K562 (cell line): ENCODE results near the gene NF1. TPM values are rescaled to one million over a fixed set of nuclear protein-coding genes. Genes with fewer than 3 reads are reported as not detected.

Source experiments
- ATAC-seq: fragments of 200-7000 bp; cut with Tn5 transposase; 3 replicates; pipeline ENCODE4 v1.9.1; 2020; ENCODE audit warnings: moderate library complexity
- BruUV-seq: library from RNA; stranded (reverse); fragments of 400-500 nt; replicated peaks from 2 replicates; lab custom pipeline; 2021; lab: Mats Ljungman, UMichigan
- CTCF ChIA-PET: fragments of 300-600 bp; formaldehyde crosslinking; extraction: SDS; loops from one replicate; lab custom pipeline; 2021; ENCODE audit warnings: low intra/inter-chr PET ratio; lab: Yijun Ruan, JAX
- POLR2A ChIA-PET: fragments of 300-600, 350-650 bp; sonication (Branson Sonifier 250); formaldehyde crosslinking; extraction: SDS; loops from one replicate; lab custom pipeline; 2021; ENCODE audit warnings: antibody characterized with exemption, inconsistent platforms; lab: Yijun Ruan, JAX
- DNase-seq, 4 experiments: peaks; one replicate each; pipeline versions ENCODE4 v3.0.0 to v3.0.0-alpha.2; 2011 to 2018; ENCODE audit warnings: low spot score in 3 of 4, mixed read lengths in 3 of 4; ENCODE audit errors: extremely low read depth in 1 of 4
- FAIRE-seq: peaks from 2 replicates; lab custom pipeline; 2011; peaks lifted over from hg19 to GRCh38; lab: Jason Lieb, UNC
- H2AFZ ChIP-seq: 2 replicates; pipeline ENCODE4 v1.6.0; 2011; ENCODE audit warnings: low read depth, low read length, control low read depth, inconsistent platforms
- H3K27ac ChIP-seq: fragments of 200-600 bp; 3 replicates; pipeline ENCODE4 v1.8.0; 2011; ENCODE audit warnings: low read depth, mild to moderate bottlenecking, control low read depth, inconsistent platforms, low read length, moderate library complexity, mixed read lengths; ENCODE audit errors: extremely low read depth
- H3K27me3 ChIP-seq, 2 experiments: fragments of 300-600 bp in 1 of 2; 2 replicates in 1 of 2; 3 replicates in 1 of 2; pipeline versions ENCODE4 v1.6.0 to v1.8.0; 2011; ENCODE audit warnings: inconsistent platforms in 2 of 2, low read length in 2 of 2, mild to moderate bottlenecking in 1 of 2, mixed read lengths in 1 of 2, moderate library complexity in 1 of 2; ENCODE audit not compliant: control insufficient read depth in 2 of 2, insufficient read depth in 2 of 2
- H3K36me3 ChIP-seq: fragments of 300-600 bp; 3 replicates; pipeline ENCODE4 v1.8.0; 2011; ENCODE audit warnings: mild to moderate bottlenecking, low read length, inconsistent platforms; ENCODE audit not compliant: control insufficient read depth, insufficient read depth
- H3K4me1 ChIP-seq, 2 experiments: fragments of 200-600 bp in 1 of 2; replicated peaks in 1 of 2; 2 replicates in 1 of 2; 3 replicates in 1 of 2; pipeline versions ENCODE4 v1.5.1 to v1.8.0; 2011; ENCODE audit warnings: inconsistent platforms in 2 of 2, low read length in 2 of 2, mild to moderate bottlenecking in 1 of 2, mixed read lengths in 1 of 2, moderate library complexity in 1 of 2; ENCODE audit not compliant: control insufficient read depth in 2 of 2, insufficient read depth in 2 of 2
- H3K4me2 ChIP-seq: 2 replicates; pipeline ENCODE4 v1.6.1; 2011; ENCODE audit warnings: low read length, control low read depth, inconsistent platforms, mixed read lengths; ENCODE audit not compliant: insufficient read depth
- H3K4me3 ChIP-seq: fragments of 200-600 bp; sonication (generic), shearing (Covaris generic); 2 replicates; pipeline ENCODE4 v1.5.1; 2016; ENCODE audit warnings: control low read depth, inconsistent platforms
- H3K79me2 ChIP-seq: fragments of 200-600 bp; 3 replicates; pipeline ENCODE4 v1.8.0; 2011; ENCODE audit warnings: low read length, inconsistent platforms; ENCODE audit not compliant: control insufficient read depth, insufficient read depth
- H3K9ac ChIP-seq, 2 experiments: 2 replicates each; pipeline versions ENCODE4 v1.6.0 to v1.6.1; 2011; ENCODE audit warnings: low read depth in 2 of 2, low read length in 2 of 2, control low read depth in 1 of 2, inconsistent platforms in 1 of 2, mild to moderate bottlenecking in 1 of 2, mixed read lengths in 1 of 2; ENCODE audit not compliant: insufficient read depth in 1 of 2
- H3K9me1 ChIP-seq: one replicate; pipeline ENCODE4 v1.6.0; 2011; ENCODE audit warnings: inconsistent platforms, mild to moderate bottlenecking, low read length, moderate library complexity; ENCODE audit not compliant: control insufficient read depth, insufficient read depth
- H3K9me3 ChIP-seq: replicated peaks from 2 replicates; pipeline ENCODE4 v1.5.1; 2011; ENCODE audit warnings: low read depth, low read length, inconsistent platforms; ENCODE audit not compliant: control insufficient read depth, insufficient read depth
- H4K20me1 ChIP-seq: replicated peaks from 2 replicates; pipeline ENCODE4 v1.6.1; 2011; ENCODE audit warnings: low read length, inconsistent platforms, mixed read lengths; ENCODE audit not compliant: control insufficient read depth, insufficient read depth
- AFF1 ChIP-seq, 2 experiments: fragments of 450-650 bp; IDR thresholded peaks; 2 replicates each; pipeline ENCODE4 v1.6.1; 2018; ENCODE audit warnings: mild to moderate bottlenecking in 2 of 2, low read depth in 1 of 2; ENCODE audit not compliant: partially characterized antibody in 2 of 2
- EGR1 ChIP-seq: fragments of 450-650 bp; conservative IDR thresholded peaks from 2 replicates; pipeline ENCODE4 v1.6.1; 2017; ENCODE audit warnings: mild to moderate bottlenecking
- HBP1 ChIP-seq: fragments of 450-650 bp; formaldehyde crosslinking; IDR thresholded peaks from 2 replicates; pipeline ENCODE4 v1.4.0; 2022; ENCODE audit warnings: missing genetic modification characterization
- HDAC3 ChIP-seq: fragments of 450-650 bp; IDR thresholded peaks from 2 replicates; pipeline ENCODE4 v1.6.1; 2018; ENCODE audit warnings: borderline replicate concordance, mild to moderate bottlenecking, moderate library complexity; ENCODE audit not compliant: partially characterized antibody
- MCM2 ChIP-seq: fragments of 450-650 bp; IDR thresholded peaks from 2 replicates; pipeline ENCODE4 v1.6.1; 2017; ENCODE audit warnings: low read depth, mild to moderate bottlenecking
- NR0B1 ChIP-seq: fragments of 450-650 bp; IDR thresholded peaks from one replicate; pipeline ENCODE4 v1.6.1; 2018; ENCODE audit warnings: mild to moderate bottlenecking, moderate library complexity; ENCODE audit not compliant: partially characterized antibody
- RCOR1 ChIP-seq, 2 experiments: IDR thresholded peaks; 2 replicates each; pipeline ENCODE4 v1.6.1; 2012; ENCODE audit warnings: low read depth in 2 of 2, low read length in 2 of 2, borderline replicate concordance in 1 of 2, improper control_type of control experiment in 1 of 2
- ZBTB2 ChIP-seq: fragments of 450-650 bp; IDR thresholded peaks from 2 replicates; pipeline ENCODE4 v1.6.1; 2016; ENCODE audit warnings: antibody characterized with exemption
- ZEB2 ChIP-seq: fragments of 450-650 bp; IDR thresholded peaks from 2 replicates; pipeline ENCODE4 v1.6.1; 2016
- ZHX1 ChIP-seq: fragments of 150-350 bp; conservative IDR thresholded peaks from 2 replicates; pipeline ENCODE4 v1.6.1; 2014; ENCODE audit warnings: low read length
- ZNF263 ChIP-seq: sonication (generic); formaldehyde crosslinking; IDR thresholded peaks from 2 replicates; pipeline ENCODE4 v1.8.0; 2022; ENCODE audit warnings: mild to moderate bottlenecking, missing genetic modification reagents, borderline replicate concordance
- WGBS: fragments of 100-300 bp; shearing (Covaris generic); methylation state at CpG from one replicate; pipeline ENCODE4 v1.1.6; 2016; ENCODE audit warnings: low coverage, mixed read lengths; ENCODE audit not compliant: insufficient coverage; ENCODE audit errors: missing lambda C conversion rate; 5-methylcytosine and 5-hydroxymethylcytosine counted together
- in situ Hi-C: fragments of 300-500 bp; cut with MboI; formaldehyde crosslinking; loops from 4 replicates; pipeline ENCODE4 v1.15.0; 2018; ENCODE audit warnings: inconsistent platforms, mixed read lengths
- intact Hi-C: fragments of 100-400 bp; cut with micrococcal nuclease; formaldehyde crosslinking; loops from 2 replicates; pipeline ENCODE4 v1.14.2; 2022
- polyA plus RNA-seq, 8 experiments: library from polyadenylated mRNA; depleted of rRNA in 4 of 8; stranded (reverse) in 5 of 8; unstranded in 3 of 8; fragments of >200 nt; fragmentation: Nextera tagmentation in 2 of 8; fragmentation: Illumina TruSeq in 1 of 8; extraction: Ambion mirVana in 2 of 8; extraction: Trizol in 1 of 8; gene quantifications; 2 replicates each; pipeline versions ENCODE4 v1.2.1 to v1.2.3, GENCODE V29; 2011 to 2014; ENCODE audit warnings: inconsistent platforms in 1 of 8, missing spikeins in 1 of 8
- total RNA-seq, 7 experiments: library from RNA; depleted of rRNA in 6 of 7; stranded (reverse); fragments of >200 nt in 6 of 7; fragmentation: Illumina TruSeq in 2 of 7; extraction: Trizol in 2 of 7; gene quantifications; 2 replicates each; pipeline versions ENCODE4 v1.2.1 to v1.2.3, GENCODE V29; 2011 to 2021; ENCODE audit warnings: low replicate concordance in 1 of 7

The NF1 gene
- total and polyA plus RNA-seq, 9 of the 15 experiments (the other 6 are each of a cell fraction or from before 2014, with no cell fraction given) = 3.4 to 41.9 (median 24.3) TPM

- Histone ChIP-seq H3K9ac (no peak overlapping the region), H3K9me3 (no peaks in the 10 kb centered on the region), H3K27ac (no peak overlapping the region), H3K36me3 (no peaks in the 10 kb centered on the region), H3K9me1 (peaks cover 7% of the 10 kb centered on the region), H4K20me1 (no peaks in the 10 kb centered on the region), H3K4me3 (no peak overlapping the region), H3K79me2 (no peaks in the 10 kb centered on the region), H3K4me2 (no peak overlapping the region), H2AFZ (no peak overlapping the region), H3K27me3 (peaks cover 36 to 66% of the 10 kb centered on the region in 2 experiments), H3K4me1 (no peaks in the 10 kb centered on the region; a peak in 1 of 5 replicates)
- DNase-seq (no peak), FAIRE-seq (no peak), ATAC-seq (peak; percentile 58; the same call in 2 of the 3 replicates)
- CTCF ChIA-PET = no interaction called here
- POLR2A ChIA-PET = interaction anchor here (1.1 kb wide), 2 partner anchors 9 to 15 kb away, joined by 3 to 5 read pairs; no protein-coding TSS in a partner anchor
- BruUV-seq = no TSS peak
- WGBS = 2% methylated on average over 10 of the region's 10 CpGs
- intact Hi-C loops (no loop called here), in situ Hi-C loops (no loop called here)
- TF ChIP-seq RCOR1 (IDR thresholded peaks at IDR 0.05; ENCODE audit: borderline replicate concordance in 1 of 2, low read depth in 2 of 2, low read length in 2 of 2) = no peak
- no peak for TF ChIP-seq HBP1 (CRISPR knock-in tag)
- TF ChIP-seq NR0B1 = no peak
- no peak for TF ChIP-seq ZEB2
- TF ChIP-seq HDAC3 = no peak
- no peak for TF ChIP-seq ZHX1
- TF ChIP-seq ZNF263 = no peak
- TF ChIP-seq EGR1 = no peak
- TF ChIP-seq ZBTB2 = no peak
- TF ChIP-seq MCM2 = no peak
- TF ChIP-seq AFF1 (IDR thresholded peaks at IDR 0.05; ENCODE audit: low read depth in 1 of 2, partially characterized antibody in 2 of 2) = no peak
Measured at GRCh38 chr17:31416503-31416923, 321.7 kb downstream of the NF1 start.
